ENCODE data around the gene TMEM198.

- TF ChIP-seq PKNOX1 (IDR thresholded peaks at IDR 0.05) (no peak), ELF4 (IDR thresholded peaks at IDR 0.05) (peak; percentile 75), SP1 (IDR thresholded peaks at IDR 0.05) (no peak), FOXM1 (IDR thresholded peaks at IDR 0.05; ENCODE audit: borderline replicate concordance) (no peak), FOXK2 (IDR thresholded peaks at IDR 0.05) (no peak), FOXA1 (IDR thresholded peaks at IDR 0.05) (no peak), TARDBP (IDR thresholded peaks at IDR 0.05) (no peak)
These were observed 45.4 kb upstream of the TMEM198 start, which contains the start of gene GMPPA for GRCh38 chr2:219498280-219499057.

Measured in HEK293T (cell line).